HEK293 (cell line): Measurements from ENCODE around the gene MDM2.

Experiments
- ATF2 ChIP-seq: fragments of 450-650 bp; formaldehyde crosslinking; IDR thresholded peaks from 2 replicates; pipeline ENCODE4 v1.5.1; 2016; ENCODE audit warnings: missing biosample characterization, missing genetic modification characterization, low read depth
- ELK4 ChIP-seq: IDR thresholded peaks from 2 replicates; pipeline ENCODE4 v1.6.1; 2011; ENCODE audit warnings: mild to moderate bottlenecking, low read depth, low read length, borderline replicate concordance
- GFI1B ChIP-seq: fragments of 450-650 bp; formaldehyde crosslinking; IDR thresholded peaks from 2 replicates; pipeline ENCODE4 v1.5.1; 2016; ENCODE audit warnings: missing biosample characterization, missing genetic modification characterization
- KLF1 ChIP-seq: fragments of 450-650 bp; formaldehyde crosslinking; IDR thresholded peaks from 2 replicates; pipeline ENCODE4 v1.5.1; 2016; ENCODE audit warnings: missing biosample characterization, missing genetic modification characterization
- OVOL3 ChIP-seq: fragments of 450-650 bp; formaldehyde crosslinking; IDR thresholded peaks from 2 replicates; pipeline ENCODE4 v1.5.1; 2016; ENCODE audit warnings: missing biosample characterization, missing genetic modification characterization
- PATZ1 ChIP-seq: fragments of 450-650 bp; formaldehyde crosslinking; IDR thresholded peaks from 2 replicates; pipeline ENCODE4 v1.5.1; 2016; ENCODE audit warnings: missing biosample characterization, missing genetic modification characterization
- PRDM1 ChIP-seq: fragments of 450-650 bp; formaldehyde crosslinking; IDR thresholded peaks from 2 replicates; pipeline ENCODE4; 2016; ENCODE audit warnings: missing biosample characterization, missing genetic modification characterization
- SCRT1 ChIP-seq: fragments of 450-650 bp; formaldehyde crosslinking; IDR thresholded peaks from 2 replicates; pipeline ENCODE4 v1.5.1; 2016; ENCODE audit warnings: missing biosample characterization, missing genetic modification characterization, borderline replicate concordance
- ZBTB11 ChIP-seq: fragments of 450-650 bp; formaldehyde crosslinking; conservative IDR thresholded peaks from 2 replicates; pipeline ENCODE4 v1.5.1; 2016; ENCODE audit warnings: low read depth, missing biosample characterization, missing genetic modification characterization
- ZBTB49 ChIP-seq: fragments of 450-650 bp; formaldehyde crosslinking; IDR thresholded peaks from 2 replicates; pipeline ENCODE4 v1.5.1; 2016; ENCODE audit warnings: missing biosample characterization, missing genetic modification characterization, low read depth
- ZNF10 ChIP-seq: fragments of 450-650 bp; formaldehyde crosslinking; IDR thresholded peaks from 2 replicates; pipeline ENCODE4 v1.5.1; 2017; ENCODE audit warnings: missing biosample characterization, missing genetic modification characterization
- ZNF133 ChIP-seq: fragments of 450-650 bp; formaldehyde crosslinking; IDR thresholded peaks from 2 replicates; pipeline ENCODE4 v1.5.1; 2016; ENCODE audit warnings: missing biosample characterization, missing genetic modification characterization
- ZNF155 ChIP-seq: fragments of 450-650 bp; formaldehyde crosslinking; IDR thresholded peaks from 2 replicates; pipeline ENCODE4 v1.5.1; 2016; ENCODE audit warnings: missing biosample characterization, missing genetic modification characterization
- ZNF184 ChIP-seq: fragments of 450-650 bp; IDR thresholded peaks from 2 replicates; pipeline ENCODE4 v1.5.1; 2018; ENCODE audit warnings: missing biosample characterization, mild to moderate bottlenecking, missing genetic modification characterization
- ZNF214 ChIP-seq: fragments of 450-650 bp; formaldehyde crosslinking; IDR thresholded peaks from 2 replicates; pipeline ENCODE4 v1.5.1; 2017; ENCODE audit warnings: missing biosample characterization, mild to moderate bottlenecking, missing genetic modification characterization, borderline replicate concordance
- ZNF335 ChIP-seq: fragments of 450-650 bp; formaldehyde crosslinking; conservative IDR thresholded peaks from 2 replicates; pipeline ENCODE4 v1.5.1; 2016; ENCODE audit warnings: missing biosample characterization, missing genetic modification characterization
- ZNF366 ChIP-seq: fragments of 450-650 bp; formaldehyde crosslinking; conservative IDR thresholded peaks from 2 replicates; pipeline ENCODE4 v1.5.1; 2016; ENCODE audit warnings: missing biosample characterization, missing genetic modification characterization
- ZNF404 ChIP-seq: fragments of 450-650 bp; formaldehyde crosslinking; IDR thresholded peaks from 2 replicates; pipeline ENCODE4 v1.5.1; 2017; ENCODE audit warnings: missing biosample characterization, missing genetic modification characterization
- ZNF449 ChIP-seq: fragments of 450-650 bp; formaldehyde crosslinking; IDR thresholded peaks from 2 replicates; pipeline ENCODE4 v1.5.1; 2017; ENCODE audit warnings: missing biosample characterization, mild to moderate bottlenecking, missing genetic modification characterization, moderate library complexity
- ZNF501 ChIP-seq: fragments of 450-650 bp; formaldehyde crosslinking; IDR thresholded peaks from 2 replicates; pipeline ENCODE4 v1.5.1; 2016; ENCODE audit warnings: missing biosample characterization, missing genetic modification characterization
- ZNF521 ChIP-seq: fragments of 450-650 bp; formaldehyde crosslinking; IDR thresholded peaks from 2 replicates; pipeline ENCODE4 v1.5.1; 2017; ENCODE audit warnings: missing biosample characterization, mild to moderate bottlenecking, missing genetic modification characterization
- ZNF530 ChIP-seq: fragments of 450-650 bp; formaldehyde crosslinking; IDR thresholded peaks from 2 replicates; pipeline ENCODE4 v1.5.1; 2016; ENCODE audit warnings: low read depth, missing biosample characterization, missing genetic modification characterization
- ZNF555 ChIP-seq: fragments of 450-650 bp; formaldehyde crosslinking; conservative IDR thresholded peaks from 2 replicates; pipeline ENCODE4 v1.5.1; 2017; ENCODE audit warnings: missing biosample characterization, mild to moderate bottlenecking, missing genetic modification characterization, inconsistent platforms
- ZNF660 ChIP-seq: fragments of 450-650 bp; IDR thresholded peaks from 2 replicates; pipeline ENCODE4 v1.5.1; 2018; ENCODE audit warnings: missing biosample characterization, mild to moderate bottlenecking, missing genetic modification characterization
- ZNF747 ChIP-seq: fragments of 450-650 bp; formaldehyde crosslinking; IDR thresholded peaks from 2 replicates; pipeline ENCODE4 v1.5.1; 2016; ENCODE audit warnings: missing biosample characterization, missing genetic modification characterization
- ZNF791 ChIP-seq: fragments of 450-650 bp; formaldehyde crosslinking; IDR thresholded peaks from 2 replicates; pipeline ENCODE4 v1.5.1; 2016; ENCODE audit warnings: missing biosample characterization, missing genetic modification characterization
- ZSCAN23 ChIP-seq: fragments of 450-650 bp; formaldehyde crosslinking; IDR thresholded peaks from 2 replicates; pipeline ENCODE4 v1.5.1; 2016; ENCODE audit warnings: missing biosample characterization, missing genetic modification characterization
- ZXDB ChIP-seq: fragments of 450-650 bp; formaldehyde crosslinking; IDR thresholded peaks from 2 replicates; pipeline ENCODE4 v1.5.1; 2016; ENCODE audit warnings: missing biosample characterization, missing genetic modification characterization

MDM2 gene

GRCh38 chr12:68808388-68809189, 612 bp downstream of the MDM2 start (continued):
- TF ChIP-seq ZBTB49 (tag by site-specific recombination), result no peak
- TF ChIP-seq ATF2 (tag by site-specific recombination), result no peak
- no peak for TF ChIP-seq ZNF747 (tag by site-specific recombination)
- TF ChIP-seq KLF1 (tag by site-specific recombination), result peak; percentile 74
- TF ChIP-seq ZNF335 (tag by site-specific recombination), result peak; percentile 62
- peak; percentile 71; the same call in 1 of the 2 replicates for TF ChIP-seq OVOL3 (tag by site-specific recombination)
- peak; percentile 79; the same call in 1 of the 2 replicates for TF ChIP-seq GFI1B
- TF ChIP-seq ZNF214 (tag by site-specific recombination), result no peak
- TF ChIP-seq ZNF184 (tag by site-specific recombination), result 0 out of 2 replicates have a peak, but pooled peaks have one; percentile 39
- peak; percentile 90 for TF ChIP-seq ZNF366
- TF ChIP-seq ZNF791 (tag by site-specific recombination), result no peak
- peak; percentile 93 for TF ChIP-seq ZNF660 (tag by site-specific recombination)
- no peak for TF ChIP-seq ELK4
- no peak for TF ChIP-seq ZNF155
- peak; percentile 53; the same call in 1 of the 2 replicates for TF ChIP-seq ZNF10 (tag by site-specific recombination)
- no peak for TF ChIP-seq ZNF521 (tag by site-specific recombination)
- peak; percentile 94 for TF ChIP-seq ZXDB (tag by site-specific recombination)
- TF ChIP-seq PRDM1, result 0 out of 2 replicates have a peak, but pooled peaks have one; percentile 49
- peak; percentile 67; the same call in 1 of the 2 replicates for TF ChIP-seq ZNF449 (tag by site-specific recombination)
- no peak for TF ChIP-seq ZNF133 (tag by site-specific recombination)
- TF ChIP-seq SCRT1 (tag by site-specific recombination), result peak; percentile 83
- peak; percentile 96 for TF ChIP-seq PATZ1 (tag by site-specific recombination)
- TF ChIP-seq ZBTB11 (tag by site-specific recombination), result 0 out of 2 replicates have a peak, but pooled peaks have one; percentile 32
- TF ChIP-seq ZNF501 (tag by site-specific recombination), result peak; percentile 62
- TF ChIP-seq ZNF404 (tag by site-specific recombination), result no peak
- TF ChIP-seq ZSCAN23 (tag by site-specific recombination), result no peak
- TF ChIP-seq ZNF555 (tag by site-specific recombination), result no peak
- TF ChIP-seq ZNF530 (tag by site-specific recombination), result no peak
